Measurements from ENCODE around the gene AHRR. TPM values are rescaled to one million over a fixed set of nuclear protein-coding genes. Genes with fewer than 3 reads are reported as not detected.

AHRR gene
- total RNA-seq, 1 donor from 2014 or later: 1.4 TPM

GRCh38 chr5:312845-313244 is 8.7 kb upstream of the AHRR start:
- Histone ChIP-seq H3K4me3 (no peak overlapping the region), H3K27ac (replicated peaks) (no peak overlapping the region), H3K36me3 (peaks cover 49% of the 10 kb centered on the region), H3K9me3 (replicated peaks) (no peaks in the 10 kb centered on the region), H3K4me1 (peaks cover 44% of the 10 kb centered on the region), H3K27me3 (ENCODE audit: low read depth) (no peaks in the 10 kb centered on the region)
- intact Hi-C loops (cut with micrococcal nuclease): no loop called here
- no peak for TF ChIP-seq CTCF (IDR thresholded peaks at IDR 0.05; ENCODE audit: borderline replicate concordance)
- peak; percentile 47 for DNase-seq

GRCh38 chr5:313265-313664 is 8.2 kb upstream of the AHRR start:
- no peak overlapping the region for H3K27ac ChIP-seq (replicated peaks)
- TF ChIP-seq CTCF (IDR thresholded peaks at IDR 0.05; ENCODE audit: borderline replicate concordance): no peak
- no peak overlapping the region for H3K4me3 ChIP-seq
- intact Hi-C loops (cut with micrococcal nuclease): no loop called here
- peaks cover 40% of the 10 kb centered on the region for H3K4me1 ChIP-seq
- H3K9me3 ChIP-seq (replicated peaks): no peaks in the 10 kb centered on the region
- no peaks in the 10 kb centered on the region for H3K27me3 ChIP-seq (ENCODE audit: low read depth)
- peaks cover 49% of the 10 kb centered on the region for H3K36me3 ChIP-seq
- no peak for DNase-seq

- peaks cover 34% of the 10 kb centered on the region for H3K4me1 ChIP-seq
- peaks cover 6% of the 10 kb centered on the region for H3K27me3 ChIP-seq (ENCODE audit: low read depth)
- H3K4me3 ChIP-seq: no peak overlapping the region
- TF ChIP-seq CTCF (IDR thresholded peaks at IDR 0.05; ENCODE audit: borderline replicate concordance): no peak
- peaks cover 46% of the 10 kb centered on the region for H3K36me3 ChIP-seq
- no peaks in the 10 kb centered on the region for H3K9me3 ChIP-seq (replicated peaks)
- H3K27ac ChIP-seq (replicated peaks): no peak overlapping the region
- DNase-seq: no peak
- intact Hi-C loops (cut with micrococcal nuclease): no loop called here
These were observed 7.6 kb upstream of the AHRR start for GRCh38 chr5:313806-314376.

- Histone ChIP-seq H3K27me3 (ENCODE audit: low read depth) (peaks cover 16% of the 10 kb centered on the region), H3K9me3 (replicated peaks) (no peaks in the 10 kb centered on the region), H3K27ac (replicated peaks) (no peak overlapping the region), H3K36me3 (peaks cover 45% of the 10 kb centered on the region), H3K4me3 (no peak overlapping the region), H3K4me1 (peaks cover 30% of the 10 kb centered on the region)
- intact Hi-C loops (cut with micrococcal nuclease): no loop called here
- no peak for TF ChIP-seq CTCF (IDR thresholded peaks at IDR 0.05; ENCODE audit: borderline replicate concordance)
- no peak for DNase-seq
These were observed 6.6 kb upstream of the AHRR start for GRCh38 chr5:314676-315487.

- Histone ChIP-seq H3K4me1 (peaks cover 27% of the 10 kb centered on the region), H3K4me3 (no peak overlapping the region), H3K9me3 (replicated peaks) (no peaks in the 10 kb centered on the region), H3K36me3 (peaks cover 45% of the 10 kb centered on the region), H3K27ac (replicated peaks) (no peak overlapping the region), H3K27me3 (ENCODE audit: low read depth) (peaks cover 23% of the 10 kb centered on the region)
- TF ChIP-seq CTCF (IDR thresholded peaks at IDR 0.05; ENCODE audit: borderline replicate concordance): no peak
- intact Hi-C loops (cut with micrococcal nuclease): no loop called here
- DNase-seq: no peak
These were observed 5.9 kb upstream of the AHRR start for GRCh38 chr5:315488-316209.
